GM13976 (cell line): Measurements from ENCODE around the gene WASF2.

Experiments used
- DNase-seq: peaks from one replicate; pipeline ENCODE4 v3.0.0; 2012; ENCODE audit warnings: low spot score
- CTCF ChIP-seq: IDR thresholded peaks from 2 replicates; pipeline ENCODE4 v1.5.1; 2012; ENCODE audit warnings: borderline replicate concordance, mild to moderate bottlenecking; ENCODE audit not compliant: insufficient read depth; ENCODE audit errors: extremely low read depth, missing control alignments, control extremely low read depth
- in situ Hi-C: fragments of 300-500 bp; cut with MboI; formaldehyde crosslinking; loops from one replicate; pipeline ENCODE4 v1.12.0; 2022; ENCODE audit warnings: low sequenced_read_pairs, mixed read lengths, inconsistent platforms; ENCODE audit not compliant: unreplicated experiment

The WASF2 gene

GRCh38 chr1:27531959-27532685, 42.2 kb upstream of the WASF2 start:
- DNase-seq: no peak
- in situ Hi-C loops: no loop called here
- no peak for TF ChIP-seq CTCF

GRCh38 chr1:27530192-27530591, 40.2 kb upstream of the WASF2 start:
- TF ChIP-seq CTCF: no peak
- in situ Hi-C loops: no loop called here
- DNase-seq: no peak

- no peak for TF ChIP-seq CTCF
- in situ Hi-C loops: no loop called here
- DNase-seq: no peak
Measured at GRCh38 chr1:27529704-27530018, 39.7 kb upstream of the WASF2 start.

GRCh38 chr1:27528818-27529703, 39.1 kb upstream of the WASF2 start:
- DNase-seq: no peak
- in situ Hi-C loops: no loop called here
- no peak for TF ChIP-seq CTCF

GRCh38 chr1:27527890-27528817, 38.2 kb upstream of the WASF2 start:
- DNase-seq: peak; percentile 71
- peak; percentile 4 for TF ChIP-seq CTCF
- in situ Hi-C loops: no loop called here

- in situ Hi-C loops: no loop called here
- TF ChIP-seq CTCF: no peak
- DNase-seq: peak; percentile 74
Measured at GRCh38 chr1:27527223-27527889, 37.4 kb upstream of the WASF2 start.
